Mucosa of descending colon (tissue), 3 donors: Measurements from ENCODE around the gene TLN1. TPM values are rescaled to one million over a fixed set of nuclear protein-coding genes. Genes with fewer than 3 reads are reported as not detected.

Experiments
- ATAC-seq: fragments of 200-7000 bp; cut with Tn5 transposase; one replicate; pipeline ENCODE4 v1.9.1; 2020; ENCODE audit warnings: mild to moderate bottlenecking, moderate library complexity
- DNase-seq, 3 donors: peaks; one replicate each; pipeline ENCODE4 v3.0.0-alpha.2; 2020
- H3K36me3 ChIP-seq: fragments of 200-600 bp; one replicate; pipeline ENCODE4 v1.8.0; 2021; ENCODE audit warnings: low read depth, mild to moderate bottlenecking
- H3K4me1 ChIP-seq: fragments of 200-600 bp; one replicate; pipeline ENCODE4 v1.8.0; 2021; ENCODE audit warnings: low read depth, mild to moderate bottlenecking
- H3K4me3 ChIP-seq: fragments of 200-600 bp; one replicate; pipeline ENCODE4 v1.8.0; 2021; ENCODE audit warnings: mild to moderate bottlenecking
- H3K9me3 ChIP-seq: fragments of 200-600 bp; one replicate; pipeline ENCODE4 v1.8.0; 2021; ENCODE audit warnings: mild to moderate bottlenecking
- intact Hi-C, 2 donors: fragments of 100-400 bp; cut with DNase I in 1 of 2; cut with micrococcal nuclease in 1 of 2; formaldehyde crosslinking; loops; one replicate each; pipeline versions ENCODE4 v1.11.0 to v1.11.1; 2022; cut with DNase I, micrococcal nuclease
- total RNA-seq, 3 donors: library from RNA; stranded (reverse); fragmentation: NEBNext Ultra II Directional in 2 of 3; extraction: Animal tissue kit (Norgen Biotek cat#: 25700) in 2 of 3; gene quantifications; one replicate each; pipeline versions ENCODE4 v1.2.1 to v1.2.4, GENCODE V29; 2021 to 2023
- TF ChIP-seq, protein P1 (sequence below): fragments of 200-600 bp; IDR thresholded peaks from one replicate; pipeline ENCODE4 v1.8.0; 2022; ENCODE audit warnings: antibody characterized with exemption, mild to moderate bottlenecking
- donor health status: DM: no; HTN: no; CAD: no; lungs with moderate emphysema.
- donor health status: DM: no; HTN: no; CAD: no.
- donor health status: DM: no; HTN: yes; CAD: no.

Gene TLN1
- total RNA-seq, 3 donors from 2014 or later: 154 to 720 (median 189) TPM

DNA sequence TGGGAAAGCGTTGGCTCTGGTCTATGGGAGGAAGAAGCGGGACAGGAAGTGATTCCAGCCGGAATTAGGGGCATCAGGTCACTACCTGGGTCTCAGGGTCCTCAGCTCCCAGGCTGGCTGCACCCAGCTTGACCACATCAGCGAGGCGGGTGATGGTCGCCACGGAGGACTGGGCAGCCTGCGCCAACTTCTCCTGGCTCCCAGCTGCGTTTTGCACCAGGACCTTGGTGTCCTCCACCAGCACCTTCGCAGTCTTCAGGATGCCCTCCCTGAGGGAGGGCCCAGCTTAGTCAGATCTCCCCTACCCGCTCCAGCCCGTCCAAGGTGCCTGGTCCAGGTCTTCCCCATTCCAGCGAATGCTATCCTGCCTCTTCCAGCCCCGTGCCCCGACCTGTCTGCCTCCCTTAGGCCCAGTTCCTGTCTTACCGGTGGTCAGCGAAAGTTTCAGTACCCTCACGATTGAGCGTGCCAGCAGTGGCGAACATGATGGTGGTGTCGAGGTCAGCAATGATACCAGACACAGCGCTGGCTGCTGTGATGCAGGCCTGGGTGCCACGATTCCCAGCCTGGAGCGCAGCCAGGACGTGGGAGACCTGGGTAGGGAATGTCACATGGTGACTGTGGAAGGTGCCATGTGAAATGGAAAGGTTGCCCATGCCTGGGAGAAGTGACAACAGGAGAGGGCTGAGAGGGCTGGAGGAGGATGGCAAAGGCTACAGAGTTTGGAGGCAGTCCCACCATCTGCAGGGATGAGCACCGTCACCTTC, 27.9 kb downstream of the TLN1 start:
- Histone ChIP-seq H3K36me3 (peaks cover 52% of the 10 kb centered on the region), H3K4me3 (no peak overlapping the region), H3K9me3 (no peaks in the 10 kb centered on the region), H3K4me1 (no peaks in the 10 kb centered on the region)
- TF ChIP-seq, protein P1, sequence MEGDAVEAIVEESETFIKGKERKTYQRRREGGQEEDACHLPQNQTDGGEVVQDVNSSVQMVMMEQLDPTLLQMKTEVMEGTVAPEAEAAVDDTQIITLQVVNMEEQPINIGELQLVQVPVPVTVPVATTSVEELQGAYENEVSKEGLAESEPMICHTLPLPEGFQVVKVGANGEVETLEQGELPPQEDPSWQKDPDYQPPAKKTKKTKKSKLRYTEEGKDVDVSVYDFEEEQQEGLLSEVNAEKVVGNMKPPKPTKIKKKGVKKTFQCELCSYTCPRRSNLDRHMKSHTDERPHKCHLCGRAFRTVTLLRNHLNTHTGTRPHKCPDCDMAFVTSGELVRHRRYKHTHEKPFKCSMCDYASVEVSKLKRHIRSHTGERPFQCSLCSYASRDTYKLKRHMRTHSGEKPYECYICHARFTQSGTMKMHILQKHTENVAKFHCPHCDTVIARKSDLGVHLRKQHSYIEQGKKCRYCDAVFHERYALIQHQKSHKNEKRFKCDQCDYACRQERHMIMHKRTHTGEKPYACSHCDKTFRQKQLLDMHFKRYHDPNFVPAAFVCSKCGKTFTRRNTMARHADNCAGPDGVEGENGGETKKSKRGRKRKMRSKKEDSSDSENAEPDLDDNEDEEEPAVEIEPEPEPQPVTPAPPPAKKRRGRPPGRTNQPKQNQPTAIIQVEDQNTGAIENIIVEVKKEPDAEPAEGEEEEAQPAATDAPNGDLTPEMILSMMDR: no peak
- intact Hi-C loops: loop anchor here in 1 of 2 donors (10.0 kb wide), 1 partner anchor 59 kb away; no protein-coding TSS in a partner anchor
- DNase-seq (no peak), ATAC-seq (no peak)

DNA sequence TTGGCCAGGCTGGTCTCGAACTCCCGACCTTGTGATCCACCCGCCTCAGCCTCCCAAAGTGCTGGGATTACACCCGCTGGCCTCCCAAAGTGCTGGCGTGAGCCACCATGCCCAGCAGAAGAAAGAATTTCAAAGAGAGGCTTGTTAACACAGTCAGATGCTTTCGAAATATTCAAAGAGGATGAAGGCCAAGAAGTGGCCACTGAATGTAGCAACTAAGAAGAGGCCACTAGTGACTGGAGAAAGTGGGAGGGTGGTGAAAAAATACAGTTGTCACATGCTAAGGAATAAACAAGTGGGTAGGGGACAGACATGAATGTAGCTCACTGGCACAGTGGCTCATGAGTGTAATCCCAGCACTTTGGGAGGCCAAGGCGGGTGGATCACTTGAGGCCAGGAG, 29.3 kb downstream of the TLN1 start:
- Histone ChIP-seq H3K4me3 (no peak overlapping the region), H3K4me1 (no peaks in the 10 kb centered on the region), H3K36me3 (peaks cover 66% of the 10 kb centered on the region), H3K9me3 (no peaks in the 10 kb centered on the region)
- intact Hi-C loops: loop anchor here in 1 of 2 donors (10.0 kb wide), 1 partner anchor 58 kb away; no protein-coding TSS in a partner anchor
- no peak for DNase-seq
- TF ChIP-seq, protein P1: no peak
- ATAC-seq: no peak

DNA sequence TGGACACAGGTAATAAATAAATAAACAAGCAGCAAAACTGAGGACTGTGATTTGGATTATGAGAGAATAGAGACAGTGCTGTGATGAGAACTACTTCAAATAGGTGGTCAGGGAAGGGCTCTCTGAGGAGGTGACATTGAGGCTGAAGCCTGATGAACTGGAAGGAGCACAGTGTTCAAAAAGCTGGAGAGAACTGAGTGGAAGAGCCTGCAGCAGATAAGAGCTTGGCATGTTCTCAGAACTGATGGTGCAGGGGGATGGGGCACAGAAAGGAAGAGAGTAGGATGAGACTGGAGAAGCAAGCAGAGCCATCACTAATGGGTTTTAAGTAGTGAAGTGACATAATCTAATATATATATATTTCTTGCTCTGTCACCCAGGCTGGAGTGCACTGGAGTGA, 31.1 kb downstream of the TLN1 start:
- DNase-seq (no peak), ATAC-seq (no peak)
- H3K36me3 ChIP-seq: peaks cover 60% of the 10 kb centered on the region
- H3K9me3 ChIP-seq: no peaks in the 10 kb centered on the region
- intact Hi-C loops: loop anchor here in 1 of 2 donors (10.0 kb wide), 1 partner anchor 56 kb away; no protein-coding TSS in a partner anchor
- H3K4me1 ChIP-seq: peaks cover 6% of the 10 kb centered on the region
- H3K4me3 ChIP-seq: no peak overlapping the region
- TF ChIP-seq, protein P1: no peak

DNA sequence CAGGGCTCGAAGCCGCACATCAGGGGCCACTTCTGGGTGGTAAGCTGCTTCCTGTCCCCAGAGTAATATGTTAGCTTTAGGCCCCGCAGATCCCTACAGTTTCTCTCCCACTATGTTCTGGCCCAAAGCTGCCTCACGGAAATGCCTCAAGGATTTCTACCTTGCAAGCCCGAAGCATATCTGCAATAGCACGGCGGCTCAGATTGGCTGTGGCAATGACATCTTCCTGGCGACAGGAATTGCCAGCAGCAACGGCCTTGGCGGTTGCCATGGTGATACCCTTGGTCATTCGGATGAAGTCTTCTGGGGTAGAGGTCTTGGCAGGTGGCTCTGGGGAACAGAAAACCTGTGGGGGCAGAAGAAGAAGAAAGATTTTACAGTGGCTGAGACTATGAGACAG, 32.0 kb downstream of the TLN1 start:
- Histone ChIP-seq H3K9me3 (no peaks in the 10 kb centered on the region), H3K4me1 (peaks cover 8% of the 10 kb centered on the region), H3K4me3 (no peak overlapping the region), H3K36me3 (peaks cover 54% of the 10 kb centered on the region)
- ATAC-seq (no peak), DNase-seq (peak in 1 of 3 donors; percentile 8)
- TF ChIP-seq, protein P1: no peak
- intact Hi-C loops: loop anchor here in 1 of 2 donors (10.0 kb wide), 1 partner anchor 55 kb away; no protein-coding TSS in a partner anchor

DNA sequence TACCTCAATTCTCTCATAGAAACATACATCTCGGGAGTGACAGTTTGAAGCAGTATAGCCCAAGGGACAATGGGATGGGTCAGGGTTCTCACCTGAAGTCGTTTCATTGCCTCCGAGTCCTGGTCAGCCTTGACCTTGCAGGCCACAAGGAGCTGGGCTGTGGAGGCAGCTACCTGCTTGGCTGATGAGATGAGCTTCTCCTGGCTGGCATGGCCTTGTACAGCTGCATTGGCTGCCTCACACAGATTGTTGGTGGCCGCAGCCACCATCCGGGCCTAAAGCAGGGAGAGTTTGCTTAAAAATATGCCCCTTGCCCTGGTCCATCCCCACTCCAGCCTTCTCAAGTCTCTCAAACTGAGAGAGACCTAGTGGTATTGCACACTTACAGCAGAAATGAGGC, 33.8 kb downstream of the TLN1 start:
- no peak for DNase-seq
- H3K4me3 ChIP-seq: no peak overlapping the region
- H3K36me3 ChIP-seq: peaks cover 41% of the 10 kb centered on the region
- no peaks in the 10 kb centered on the region for H3K9me3 ChIP-seq
- TF ChIP-seq, protein P1: no peak
- ATAC-seq: no peak
- H3K4me1 ChIP-seq: peaks cover 8% of the 10 kb centered on the region
- intact Hi-C loops: no loop called here
